CD4-positive, alpha-beta T cell treated with Interleukin-2 at 100 ng/mL for 4 hours (primary cell): ENCODE data around the gene MAPK12.
"Not testable (repeated sequence)": the region's sequence is repeated elsewhere in the genome, so short reads cannot be mapped to it uniquely, and the experiment has no call there.

Source experiments
- DNase-seq: peaks from one replicate; pipeline ENCODE4 v3.0.0-alpha.2; 2020; ENCODE audit warnings: low spot score

Gene MAPK12

GRCh38 chr22:50281957-50282356, 20.5 kb upstream of the MAPK12 start:
- DNase-seq = no peak

- DNase-seq = no peak
Measured at GRCh38 chr22:50281384-50281760, 19.9 kb upstream of the MAPK12 start.

- DNase-seq = no peak
Measured at GRCh38 chr22:50280708-50281383, 19.4 kb upstream of the MAPK12 start.

- DNase-seq = no peak
Measured at GRCh38 chr22:50280022-50280707, 18.7 kb upstream of the MAPK12 start.

- DNase-seq = no peak
Measured at GRCh38 chr22:50278956-50279619, 17.6 kb upstream of the MAPK12 start.

GRCh38 chr22:50278461-50278860, 17.0 kb upstream of the MAPK12 start:
- DNase-seq = no peak

- DNase-seq = no peak
Measured at GRCh38 chr22:50277761-50278160, 16.3 kb upstream of the MAPK12 start.

- peak; percentile 49 for DNase-seq
Measured at GRCh38 chr22:50276143-50276542, 14.7 kb upstream of the MAPK12 start.

- DNase-seq = no peak
Measured at GRCh38 chr22:50275181-50276055, 13.9 kb upstream of the MAPK12 start.

GRCh38 chr22:50274771-50275170, 13.3 kb upstream of the MAPK12 start:
- DNase-seq = no peak

GRCh38 chr22:50274311-50274710, 12.8 kb upstream of the MAPK12 start:
- peak; percentile 46 for DNase-seq

GRCh38 chr22:50273781-50274180, 12.3 kb upstream of the MAPK12 start:
- DNase-seq = not testable (repeated sequence)

- not testable (repeated sequence) for DNase-seq
Measured at GRCh38 chr22:50273352-50273751, 11.9 kb upstream of the MAPK12 start.

GRCh38 chr22:50272044-50272802, 10.7 kb upstream of the MAPK12 start:
- no peak for DNase-seq

- DNase-seq = peak; percentile 60
Measured at GRCh38 chr22:50271519-50271970, 10.1 kb upstream of the MAPK12 start.

GRCh38 chr22:50270666-50271394, 9.3 kb upstream of the MAPK12 start:
- DNase-seq = peak; percentile 68

- DNase-seq = peak; percentile 74
Measured at GRCh38 chr22:50269970-50270665, 8.6 kb upstream of the MAPK12 start, which contains the start of gene MAPK11. MAPK11 (minus strand) TSS chr22:50270380; CDS start chr22:50270292, 88 bp downstream.

GRCh38 chr22:50269573-50269969, 8.1 kb upstream of the MAPK12 start:
- DNase-seq = no peak

- DNase-seq = no peak
Measured at GRCh38 chr22:50268655-50269113, 7.2 kb upstream of the MAPK12 start.
